ENCODE data around the gene KLHL33. TPM values are rescaled to one million over a fixed set of nuclear protein-coding genes. Genes with fewer than 3 reads are reported as not detected.

The KLHL33 gene
- under 1 TPM; 0.35 to 0.44 TPM for total RNA-seq

- Histone ChIP-seq H3K4me1 (peaks cover 0 to 10% of the 10 kb centered on the region in 2 donors), H3K36me3 (no peaks in the 10 kb centered on the region), H3K27ac (peak within 1 kb of the TSS; percentile 58 to 67), H3K4me3 (peak within 1 kb of the TSS; percentile 34 to 51), H3K9me3 (no peaks in the 10 kb centered on the region), H3K27me3 (no peaks in the 10 kb centered on the region)
- DNase-seq (ENCODE audit: low spot score) = no peak
- TF ChIP-seq, protein P1, sequence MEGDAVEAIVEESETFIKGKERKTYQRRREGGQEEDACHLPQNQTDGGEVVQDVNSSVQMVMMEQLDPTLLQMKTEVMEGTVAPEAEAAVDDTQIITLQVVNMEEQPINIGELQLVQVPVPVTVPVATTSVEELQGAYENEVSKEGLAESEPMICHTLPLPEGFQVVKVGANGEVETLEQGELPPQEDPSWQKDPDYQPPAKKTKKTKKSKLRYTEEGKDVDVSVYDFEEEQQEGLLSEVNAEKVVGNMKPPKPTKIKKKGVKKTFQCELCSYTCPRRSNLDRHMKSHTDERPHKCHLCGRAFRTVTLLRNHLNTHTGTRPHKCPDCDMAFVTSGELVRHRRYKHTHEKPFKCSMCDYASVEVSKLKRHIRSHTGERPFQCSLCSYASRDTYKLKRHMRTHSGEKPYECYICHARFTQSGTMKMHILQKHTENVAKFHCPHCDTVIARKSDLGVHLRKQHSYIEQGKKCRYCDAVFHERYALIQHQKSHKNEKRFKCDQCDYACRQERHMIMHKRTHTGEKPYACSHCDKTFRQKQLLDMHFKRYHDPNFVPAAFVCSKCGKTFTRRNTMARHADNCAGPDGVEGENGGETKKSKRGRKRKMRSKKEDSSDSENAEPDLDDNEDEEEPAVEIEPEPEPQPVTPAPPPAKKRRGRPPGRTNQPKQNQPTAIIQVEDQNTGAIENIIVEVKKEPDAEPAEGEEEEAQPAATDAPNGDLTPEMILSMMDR (IDR thresholded peaks at IDR 0.05) = no peak
Observed at GRCh38 chr14:20435582-20436362, at the start of gene KLHL33. Gene KLHL33 (minus strand): TSS chr14:20436166. CDS start chr14:20435811, 355 bp downstream.

GRCh38 chr14:20482382-20482781 lies 46.4 kb upstream of the KLHL33 start:
- DNase-seq (ENCODE audit: low spot score) = no peak
- Histone ChIP-seq H3K27ac (no peak overlapping the region), H3K4me3 (no peak overlapping the region), H3K9me3 (no peaks in the 10 kb centered on the region), H3K27me3 (no peaks in the 10 kb centered on the region), H3K36me3 (no peaks in the 10 kb centered on the region), H3K4me1 (peaks cover 0 to 10% of the 10 kb centered on the region in 2 donors)
- TF ChIP-seq, protein P1 (IDR thresholded peaks at IDR 0.05) = no peak

DNA sequence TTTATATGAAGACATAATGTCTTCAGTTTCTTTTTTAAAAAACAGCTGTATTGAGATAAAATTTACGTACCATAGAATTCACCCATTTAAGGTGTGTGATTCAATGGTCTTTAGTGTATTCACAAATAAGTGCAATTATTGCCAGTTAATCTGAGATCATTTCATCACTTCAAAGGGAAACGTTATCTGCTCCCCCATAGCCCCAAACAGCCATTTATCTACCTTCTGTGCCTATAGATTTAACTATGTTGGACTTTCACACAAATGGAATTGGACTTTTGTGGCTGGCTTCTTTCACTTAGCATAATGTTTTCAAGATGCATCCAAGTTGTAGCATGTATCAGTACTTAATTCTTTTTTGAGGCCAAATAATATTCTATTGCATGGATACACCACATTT lies 42.9 kb upstream of the KLHL33 start:
- Histone ChIP-seq H3K27ac (no peak overlapping the region), H3K4me3 (no peak overlapping the region), H3K4me1 (peaks cover 0 to 21% of the 10 kb centered on the region in 2 donors), H3K27me3 (no peaks in the 10 kb centered on the region), H3K9me3 (no peaks in the 10 kb centered on the region), H3K36me3 (peaks cover 14% of the 10 kb centered on the region)
- TF ChIP-seq, protein P1 (IDR thresholded peaks at IDR 0.05) = no peak
- DNase-seq (ENCODE audit: low spot score) = no peak

- Histone ChIP-seq H3K4me1 (peaks cover 0 to 21% of the 10 kb centered on the region in 2 donors), H3K27me3 (no peaks in the 10 kb centered on the region), H3K27ac (peak overlapping the region; percentile 42 to 65), H3K36me3 (peaks cover 20% of the 10 kb centered on the region), H3K4me3 (no peak overlapping the region), H3K9me3 (no peaks in the 10 kb centered on the region)
- DNase-seq (ENCODE audit: low spot score) = no peak
- TF ChIP-seq, protein P1 (IDR thresholded peaks at IDR 0.05) = no peak
Observed at GRCh38 chr14:20477211-20477876, 41.4 kb upstream of the KLHL33 start.

- no peak for DNase-seq (ENCODE audit: low spot score)
- Histone ChIP-seq H3K27me3 (no peaks in the 10 kb centered on the region), H3K27ac (peak overlapping the region in 1 of 2 donors; percentile 65), H3K9me3 (no peaks in the 10 kb centered on the region), H3K4me1 (peaks cover 0 to 21% of the 10 kb centered on the region in 2 donors), H3K4me3 (no peak overlapping the region), H3K36me3 (peaks cover 20% of the 10 kb centered on the region)
- TF ChIP-seq, protein P1 (IDR thresholded peaks at IDR 0.05) = no peak
Observed at GRCh38 chr14:20476776-20477175, 40.8 kb upstream of the KLHL33 start.
